A673 (cell line): ENCODE data around the gene TBX3. TPM values are rescaled to one million over a fixed set of nuclear protein-coding genes. Genes with fewer than 3 reads are reported as not detected.

ENCODE experiments used
- BruUV-seq: library from RNA; stranded (reverse); fragments of 400-500 nt; replicated peaks from 2 replicates; lab custom pipeline; 2021; lab: Mats Ljungman, UMichigan
- CTCF ChIA-PET: fragments of 300-600 bp; sonication (Branson Sonifier 250); formaldehyde crosslinking; loops from one replicate; lab custom pipeline; 2022; ENCODE audit warnings: antibody characterized with exemption; lab: Charles Lee
- POLR2A ChIA-PET: fragments of 300-600 bp; sonication (Branson Sonifier 250); formaldehyde crosslinking; loops from one replicate; lab custom pipeline; 2022; ENCODE audit warnings: antibody characterized with exemption; ENCODE audit not compliant: low non-redundant PET; lab: Charles Lee
- DNase-seq: peaks from one replicate; pipeline ENCODE4 v3.0.0-alpha.2; 2015; ENCODE audit warnings: low spot score
- H3K27ac ChIP-seq: fragments of 200-600 bp; sonication (generic); 2 replicates; pipeline ENCODE4 v1.5.1; 2016; ENCODE audit warnings: mixed run types, low read depth, mild to moderate bottlenecking, mixed read lengths, antibody characterized with exemption, low read length; ENCODE audit not compliant: poor library complexity, severe bottlenecking
- H3K27me3 ChIP-seq: fragments of 200-600 bp; sonication (generic); replicated peaks from 2 replicates; pipeline ENCODE4 v1.6.1; 2017; ENCODE audit warnings: mixed run types, low read depth, mild to moderate bottlenecking, mixed read lengths, antibody characterized with exemption, low read length; ENCODE audit not compliant: insufficient read depth, poor library complexity
- H3K36me3 ChIP-seq: fragments of 200-600 bp; sonication (generic); 2 replicates; pipeline ENCODE4 v1.6.1; 2016; ENCODE audit warnings: mixed run types, mild to moderate bottlenecking, mixed read lengths, antibody characterized with exemption, low read length; ENCODE audit not compliant: insufficient read depth, poor library complexity, severe bottlenecking
- H3K4me1 ChIP-seq: fragments of 200-600 bp; sonication (generic); 2 replicates; pipeline ENCODE4 v1.6.1; 2017; ENCODE audit warnings: mixed run types, mild to moderate bottlenecking, mixed read lengths, antibody characterized with exemption, low read length; ENCODE audit not compliant: insufficient read depth, poor library complexity, severe bottlenecking
- H3K4me3 ChIP-seq: fragments of 200-600 bp; sonication (generic); 2 replicates; pipeline ENCODE4 v1.5.1; 2016; ENCODE audit warnings: low read depth, mixed run types, mild to moderate bottlenecking, mixed read lengths, low read length; ENCODE audit not compliant: poor library complexity, severe bottlenecking
- H3K9me3 ChIP-seq: fragments of 200-600 bp; sonication (generic); 2 replicates; pipeline ENCODE4 v1.6.1; 2016; ENCODE audit warnings: mixed run types, low read depth, mild to moderate bottlenecking, mixed read lengths, antibody characterized with exemption, low read length; ENCODE audit not compliant: poor library complexity, severe bottlenecking
- EZH2 ChIP-seq: fragments of 200-600 bp; sonication (generic); IDR thresholded peaks from 2 replicates; pipeline ENCODE4 v1.6.1; 2017; ENCODE audit warnings: borderline replicate concordance, low read depth, mild to moderate bottlenecking, mixed read lengths, antibody characterized with exemption, low read length; ENCODE audit not compliant: poor library complexity, severe bottlenecking
- intact Hi-C: fragments of 100-400 bp; cut with micrococcal nuclease; formaldehyde crosslinking; loops from one replicate; pipeline ENCODE4 v1.10.0; 2022; ENCODE audit not compliant: unreplicated experiment
- total RNA-seq: library from RNA; stranded (reverse); gene quantifications from 2 replicates; pipeline ENCODE4 v1.2.3, GENCODE V29; 2021
- TF ChIP-seq, protein P1 (sequence below): fragments of 300-800, 200-600 bp; sonication (generic); conservative IDR thresholded peaks from 2 replicates; pipeline ENCODE4 v1.5.1; 2017; ENCODE audit warnings: low read depth, mild to moderate bottlenecking, antibody characterized with exemption, low read length, moderate library complexity, mixed read lengths

TBX3 gene
- total RNA-seq, 1 experiment from 2014 or later: 1.4 TPM

- H3K27me3 ChIP-seq: peaks cover 63% of the 10 kb centered on the region
- BruUV-seq: no TSS peak
- H3K36me3 ChIP-seq: no peaks in the 10 kb centered on the region
- intact Hi-C loops: no loop called here
- no peaks in the 10 kb centered on the region for H3K4me1 ChIP-seq
- H3K4me3 ChIP-seq: no peak overlapping the region
- ChIA-PET POLR2A (no interaction called here), CTCF (no interaction called here)
- no peak for TF ChIP-seq EZH2
- TF ChIP-seq, protein P1, sequence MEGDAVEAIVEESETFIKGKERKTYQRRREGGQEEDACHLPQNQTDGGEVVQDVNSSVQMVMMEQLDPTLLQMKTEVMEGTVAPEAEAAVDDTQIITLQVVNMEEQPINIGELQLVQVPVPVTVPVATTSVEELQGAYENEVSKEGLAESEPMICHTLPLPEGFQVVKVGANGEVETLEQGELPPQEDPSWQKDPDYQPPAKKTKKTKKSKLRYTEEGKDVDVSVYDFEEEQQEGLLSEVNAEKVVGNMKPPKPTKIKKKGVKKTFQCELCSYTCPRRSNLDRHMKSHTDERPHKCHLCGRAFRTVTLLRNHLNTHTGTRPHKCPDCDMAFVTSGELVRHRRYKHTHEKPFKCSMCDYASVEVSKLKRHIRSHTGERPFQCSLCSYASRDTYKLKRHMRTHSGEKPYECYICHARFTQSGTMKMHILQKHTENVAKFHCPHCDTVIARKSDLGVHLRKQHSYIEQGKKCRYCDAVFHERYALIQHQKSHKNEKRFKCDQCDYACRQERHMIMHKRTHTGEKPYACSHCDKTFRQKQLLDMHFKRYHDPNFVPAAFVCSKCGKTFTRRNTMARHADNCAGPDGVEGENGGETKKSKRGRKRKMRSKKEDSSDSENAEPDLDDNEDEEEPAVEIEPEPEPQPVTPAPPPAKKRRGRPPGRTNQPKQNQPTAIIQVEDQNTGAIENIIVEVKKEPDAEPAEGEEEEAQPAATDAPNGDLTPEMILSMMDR: no peak
- DNase-seq: no peak
- no peaks in the 10 kb centered on the region for H3K9me3 ChIP-seq
- no peak overlapping the region for H3K27ac ChIP-seq
Measured at GRCh38 chr12:114689075-114689994, 5.4 kb upstream of the TBX3 start.

DNA sequence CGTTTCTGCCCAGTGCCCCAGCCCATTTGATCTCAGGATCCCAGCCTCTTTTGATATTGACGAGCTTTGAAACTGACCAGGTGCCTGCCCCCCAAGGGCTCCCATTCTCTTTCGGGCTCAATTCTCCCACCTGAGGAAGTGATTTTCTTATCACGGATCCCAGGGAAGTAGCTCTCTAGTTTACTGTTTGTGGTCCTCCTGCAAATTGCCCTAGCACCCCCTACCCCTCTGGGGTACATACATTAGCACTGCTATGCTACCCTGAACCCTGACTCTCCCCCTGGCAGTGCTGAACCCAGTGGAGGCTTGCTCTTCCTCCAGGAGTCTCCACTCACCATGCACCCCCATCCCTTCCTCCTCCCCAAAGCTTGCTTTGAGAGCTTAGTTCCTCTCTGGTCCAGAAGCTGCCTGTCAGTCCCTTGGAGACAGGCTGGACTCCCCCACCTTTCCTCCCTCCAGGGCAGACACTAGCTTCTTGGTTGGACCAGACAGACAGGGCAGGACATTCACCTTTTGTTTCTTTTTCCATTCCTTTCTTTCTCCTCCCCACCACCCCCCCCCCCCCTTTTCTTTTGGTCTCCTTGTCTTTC, 4.4 kb upstream of the TBX3 start:
- Histone ChIP-seq H3K4me3 (no peak overlapping the region), H3K27me3 (peaks cover 60% of the 10 kb centered on the region), H3K4me1 (no peaks in the 10 kb centered on the region), H3K36me3 (no peaks in the 10 kb centered on the region), H3K9me3 (no peaks in the 10 kb centered on the region), H3K27ac (no peak overlapping the region)
- DNase-seq: no peak
- TF ChIP-seq, protein P1: no peak
- TF ChIP-seq EZH2: no peak
- intact Hi-C loops: no loop called here
- BruUV-seq: no TSS peak
- POLR2A ChIA-PET: no interaction called here
- CTCF ChIA-PET: no interaction called here

DNA sequence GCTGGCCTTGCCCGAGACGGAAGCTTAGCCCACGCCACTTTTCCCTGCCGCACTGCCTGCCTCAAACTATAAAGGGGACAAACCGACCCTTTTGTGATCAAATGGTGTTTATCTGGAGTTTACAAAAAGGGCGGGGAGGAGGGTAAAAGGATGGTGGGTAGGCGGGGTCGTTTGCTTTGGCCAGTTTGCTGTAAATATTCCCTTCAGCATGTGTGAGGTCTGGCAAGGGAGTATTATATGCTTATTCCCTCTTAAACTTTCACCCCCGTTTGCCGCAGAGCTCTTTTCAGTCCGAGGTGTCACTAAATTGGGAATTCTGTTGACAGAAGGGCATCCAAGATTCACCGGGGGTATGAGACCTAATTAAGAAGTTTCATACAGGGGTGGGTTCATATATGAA, 3.8 kb upstream of the TBX3 start:
- CTCF ChIA-PET: no interaction called here
- intact Hi-C loops: no loop called here
- no peak for DNase-seq

More for the DNA sequence above, 3.8 kb upstream of the TBX3 start:
- POLR2A ChIA-PET: no interaction called here
- Histone ChIP-seq H3K27ac (no peak overlapping the region), H3K27me3 (peaks cover 60% of the 10 kb centered on the region), H3K4me3 (no peak overlapping the region), H3K9me3 (no peaks in the 10 kb centered on the region), H3K36me3 (no peaks in the 10 kb centered on the region), H3K4me1 (no peaks in the 10 kb centered on the region)
- no TSS peak for BruUV-seq
- TF ChIP-seq, protein P1: no peak
- no peak for TF ChIP-seq EZH2
